Ishikawa (cell line): ENCODE measurements around the gene CRYBG2.

Experiments
- CEBPB ChIP-seq: IDR thresholded peaks from 2 replicates; pipeline ENCODE4 v1.6.1; 2012
- CREB1 ChIP-seq: IDR thresholded peaks from 2 replicates; pipeline ENCODE4 v1.6.1; 2012; ENCODE audit warnings: low read depth
- EGR1 ChIP-seq: IDR thresholded peaks from 2 replicates; pipeline ENCODE4 v1.6.1; 2012
- EP300 ChIP-seq: IDR thresholded peaks from 2 replicates; pipeline ENCODE4 v1.6.1; 2012; ENCODE audit warnings: borderline replicate concordance
- FOXM1 ChIP-seq: IDR thresholded peaks from 2 replicates; pipeline ENCODE4 v1.6.1; 2012; ENCODE audit warnings: low read depth, borderline replicate concordance
- MAX ChIP-seq: IDR thresholded peaks from 2 replicates; pipeline ENCODE4 v1.6.1; 2012
- NFIC ChIP-seq: IDR thresholded peaks from 2 replicates; pipeline ENCODE4 v1.6.1; 2012
- RAD21 ChIP-seq: IDR thresholded peaks from 2 replicates; pipeline ENCODE4 v1.6.1; 2012; ENCODE audit warnings: low read depth
- REST ChIP-seq: IDR thresholded peaks from 2 replicates; pipeline ENCODE4 v1.6.1; 2012; ENCODE audit warnings: low read depth, mild to moderate bottlenecking
- TAF1 ChIP-seq: IDR thresholded peaks from 2 replicates; pipeline ENCODE4 v1.6.1; 2012; ENCODE audit warnings: low read depth, mild to moderate bottlenecking
- TCF12 ChIP-seq: IDR thresholded peaks from 2 replicates; pipeline ENCODE4 v1.6.1; 2012; ENCODE audit warnings: low read depth
- TEAD4 ChIP-seq: IDR thresholded peaks from 2 replicates; pipeline ENCODE4 v1.6.1; 2012
- USF1 ChIP-seq: IDR thresholded peaks from 2 replicates; pipeline ENCODE4 v1.6.1; 2012
- YY1 ChIP-seq: IDR thresholded peaks from 2 replicates; pipeline ENCODE4 v1.6.1; 2012; ENCODE audit warnings: low read depth
- ZBTB7A ChIP-seq: IDR thresholded peaks from 2 replicates; pipeline ENCODE4 v1.6.1; 2012; ENCODE audit warnings: low read depth

The CRYBG2 gene

GRCh38 chr1:26300578-26301275 lies 53.2 kb downstream of the CRYBG2 start:
- TF ChIP-seq REST (no peak), CREB1 (no peak), TEAD4 (no peak), TAF1 (no peak), ZBTB7A (no peak), FOXM1 (no peak), RAD21 (no peak), NFIC (no peak), TCF12 (no peak), USF1 (no peak), YY1 (no peak), MAX (no peak), EGR1 (no peak), EP300 (no peak), CEBPB (no peak)

GRCh38 chr1:26297791-26298124 lies 56.2 kb downstream of the CRYBG2 start:
- no peak for TF ChIP-seq NFIC
- TF ChIP-seq CREB1 = no peak
- TF ChIP-seq TCF12 = no peak

- TF ChIP-seq NFIC (no peak), FOXM1 (no peak), USF1 (no peak), RAD21 (no peak), CEBPB (no peak), TCF12 (no peak), TEAD4 (no peak), TAF1 (no peak), EP300 (no peak), CREB1 (no peak)
These were observed 56.7 kb downstream of the CRYBG2 start for GRCh38 chr1:26297057-26297790.

- TF ChIP-seq FOXM1 = no peak
- TF ChIP-seq YY1 = no peak
- no peak for TF ChIP-seq ZBTB7A
- no peak for TF ChIP-seq CEBPB
- TF ChIP-seq USF1 = no peak
- TF ChIP-seq EGR1 = no peak
- TF ChIP-seq RAD21 = no peak
- no peak for TF ChIP-seq NFIC
- no peak for TF ChIP-seq EP300
These were observed 57.4 kb downstream of the CRYBG2 start for GRCh38 chr1:26296340-26297056.

GRCh38 chr1:26295194-26296138 lies 58.5 kb downstream of the CRYBG2 start:
- TF ChIP-seq CEBPB = no peak
- no peak for TF ChIP-seq TCF12
- no peak for TF ChIP-seq RAD21
- TF ChIP-seq MAX = no peak
- no peak for TF ChIP-seq CREB1
- TF ChIP-seq ZBTB7A = no peak
- TF ChIP-seq REST = no peak
- TF ChIP-seq USF1 = no peak
- no peak for TF ChIP-seq NFIC
- TF ChIP-seq TEAD4 = no peak
- TF ChIP-seq FOXM1 = no peak
- TF ChIP-seq TAF1 = no peak
- no peak for TF ChIP-seq EP300
- TF ChIP-seq YY1 = no peak
- no peak for TF ChIP-seq EGR1
